HG02763 (cell line): ENCODE measurements around the gene NT5C.

ENCODE experiments used
- ATAC-seq: cut with Tn5 transposase; IDR thresholded peaks from one replicate; pipeline ENCODE4 v1.9.1; 2021; ENCODE audit warnings: mild to moderate bottlenecking, moderate library complexity; ENCODE audit not compliant: unreplicated experiment

The NT5C gene

DNA sequence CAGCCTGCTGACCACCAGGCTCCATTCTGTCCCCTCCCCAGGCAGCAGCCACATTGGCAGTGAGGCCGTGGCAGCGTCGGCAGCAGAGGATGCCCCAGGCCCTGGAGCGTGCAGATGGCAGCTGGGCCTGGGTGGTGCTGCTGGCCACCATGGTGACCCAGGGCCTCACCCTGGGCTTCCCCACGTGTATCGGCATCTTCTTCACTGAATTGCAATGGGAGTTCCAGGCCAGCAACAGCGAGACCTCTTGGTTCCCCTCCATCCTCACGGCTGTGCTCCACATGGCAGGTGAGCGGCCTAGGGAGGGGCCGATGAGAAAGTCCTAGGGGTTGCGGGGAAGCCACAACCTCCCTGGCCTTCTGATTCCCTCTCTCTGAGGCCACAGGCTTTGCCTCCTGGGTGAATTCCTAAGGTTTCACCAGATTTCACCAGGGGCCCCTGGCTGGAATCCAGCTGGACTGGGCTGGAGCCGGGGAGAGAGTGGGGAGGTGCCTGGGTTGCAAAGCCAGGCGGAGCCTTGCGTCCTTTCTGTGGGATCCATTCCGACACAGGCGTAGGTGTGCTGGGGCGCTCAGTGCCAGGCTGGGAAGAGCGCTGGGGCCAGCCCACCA, 37.9 kb downstream of the NT5C start:
- ATAC-seq, result no peak

DNA sequence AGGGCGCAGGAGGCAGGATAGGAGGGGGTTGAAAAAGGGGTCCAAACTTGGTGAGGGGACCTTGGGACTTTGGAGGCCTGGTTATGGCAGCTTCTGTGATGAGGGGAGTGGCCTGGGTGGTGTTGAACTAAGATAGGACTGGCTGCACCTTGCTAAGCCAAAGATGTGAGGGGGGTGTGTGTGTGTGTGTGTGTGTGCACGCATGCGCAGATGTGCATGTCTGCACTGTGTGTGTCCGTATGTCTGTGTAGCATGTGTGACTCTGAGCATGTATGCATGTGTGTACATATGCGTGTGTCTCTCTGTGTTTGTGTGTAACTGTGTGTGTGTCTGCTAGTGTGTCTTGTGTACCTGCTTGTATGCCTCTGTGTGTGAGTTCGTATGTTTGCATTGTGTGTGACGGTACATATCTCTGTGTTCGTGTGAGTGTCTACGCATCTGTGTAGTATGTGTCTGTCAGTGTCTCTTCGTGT, 39.7 kb downstream of the NT5C start:
- no peak for ATAC-seq

DNA sequence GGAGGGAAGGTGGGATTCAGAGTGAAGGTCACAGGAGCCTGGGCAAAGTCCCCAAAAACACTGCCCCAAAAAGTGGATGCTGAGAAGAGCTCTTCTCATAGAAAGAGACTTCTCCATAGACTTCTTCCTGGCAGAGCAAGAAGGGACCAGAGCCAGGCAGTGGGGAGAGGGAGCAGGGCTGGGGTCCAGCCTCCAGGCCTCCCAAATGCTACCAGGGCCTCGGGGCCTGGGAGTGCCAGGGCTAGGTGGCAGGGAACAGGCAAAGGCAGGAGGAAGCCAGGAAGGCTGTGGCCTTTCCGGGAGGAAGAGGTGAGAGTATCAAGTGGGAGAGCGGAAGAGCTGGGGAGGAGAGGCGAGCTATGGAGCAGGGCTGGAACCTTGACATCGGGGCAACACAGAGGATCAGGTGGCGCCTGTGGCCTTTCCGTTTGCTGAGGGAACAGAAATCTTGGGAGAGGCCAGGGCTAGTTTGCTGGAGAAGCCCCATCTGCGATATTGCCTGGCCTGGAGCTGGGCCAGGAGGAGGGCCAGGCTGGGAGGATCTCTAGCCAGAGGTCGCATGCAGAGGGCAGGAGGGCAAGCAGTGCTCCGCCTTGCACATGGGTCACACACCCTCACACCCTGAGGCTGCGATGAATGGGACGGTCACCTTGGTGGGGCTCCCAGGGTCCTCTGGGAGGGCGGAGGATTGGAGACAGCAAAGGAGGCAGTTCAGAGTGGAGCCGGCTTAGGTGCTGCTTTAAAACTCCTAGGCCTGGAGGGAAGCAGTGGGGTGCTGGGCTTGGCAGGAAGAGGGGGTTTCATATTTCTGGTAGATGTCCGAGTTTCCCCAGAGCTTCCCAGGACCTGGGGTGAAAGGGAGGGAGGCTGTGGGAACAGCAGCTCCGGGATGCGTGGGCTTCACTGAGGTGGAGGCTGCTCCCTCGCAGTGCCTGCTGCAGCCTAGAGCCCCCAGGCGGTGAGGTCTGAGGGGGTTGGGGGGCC, 40.4 kb downstream of the NT5C start:
- no peak for ATAC-seq

DNA sequence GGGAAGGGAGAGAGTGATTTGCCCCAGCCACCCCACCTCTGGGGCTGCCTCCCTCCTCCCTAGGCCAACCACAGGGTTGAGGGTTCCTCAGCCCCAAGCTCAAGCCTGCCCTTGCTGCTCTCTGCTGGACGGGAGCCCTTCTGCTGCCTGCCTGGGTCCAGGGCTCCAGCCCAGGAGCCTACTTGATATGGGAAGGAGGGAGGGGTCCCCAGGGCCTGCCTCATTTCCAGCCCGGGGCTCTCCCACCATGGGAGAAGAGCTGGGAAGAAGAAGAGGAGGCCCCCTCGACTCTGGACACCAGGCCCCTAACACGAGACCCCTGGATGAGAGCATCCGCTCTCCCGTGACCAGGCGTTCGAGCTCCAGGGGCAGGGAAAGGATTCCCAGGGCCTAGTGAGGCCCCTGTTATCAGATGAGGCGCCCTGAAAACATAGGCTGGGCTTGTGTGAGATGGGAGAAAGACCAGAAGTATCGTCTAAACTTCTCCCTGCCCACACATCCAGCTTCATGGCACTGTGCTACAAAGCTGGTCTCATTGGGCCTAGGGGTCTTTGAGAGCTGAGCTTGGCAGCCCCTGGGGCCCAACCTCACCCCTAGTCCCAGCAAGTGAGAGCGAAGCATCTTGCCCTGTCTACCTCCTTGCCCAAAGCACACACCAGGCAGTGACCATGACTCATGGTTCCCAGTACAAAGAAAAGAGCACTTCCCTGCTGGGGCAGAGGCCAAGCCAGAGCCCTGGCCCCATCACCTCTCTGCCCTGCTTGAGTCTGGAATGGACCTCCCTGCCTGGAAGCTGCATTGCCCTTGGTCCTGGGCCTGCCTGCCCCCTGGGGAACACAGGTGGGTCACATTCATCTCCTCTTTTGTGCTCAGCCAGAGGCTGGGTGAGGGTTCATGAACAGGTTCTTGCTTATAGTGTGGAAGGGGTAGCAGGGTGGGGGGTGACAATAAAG, 42.8 kb downstream of the NT5C start:
- ATAC-seq, result no peak

DNA sequence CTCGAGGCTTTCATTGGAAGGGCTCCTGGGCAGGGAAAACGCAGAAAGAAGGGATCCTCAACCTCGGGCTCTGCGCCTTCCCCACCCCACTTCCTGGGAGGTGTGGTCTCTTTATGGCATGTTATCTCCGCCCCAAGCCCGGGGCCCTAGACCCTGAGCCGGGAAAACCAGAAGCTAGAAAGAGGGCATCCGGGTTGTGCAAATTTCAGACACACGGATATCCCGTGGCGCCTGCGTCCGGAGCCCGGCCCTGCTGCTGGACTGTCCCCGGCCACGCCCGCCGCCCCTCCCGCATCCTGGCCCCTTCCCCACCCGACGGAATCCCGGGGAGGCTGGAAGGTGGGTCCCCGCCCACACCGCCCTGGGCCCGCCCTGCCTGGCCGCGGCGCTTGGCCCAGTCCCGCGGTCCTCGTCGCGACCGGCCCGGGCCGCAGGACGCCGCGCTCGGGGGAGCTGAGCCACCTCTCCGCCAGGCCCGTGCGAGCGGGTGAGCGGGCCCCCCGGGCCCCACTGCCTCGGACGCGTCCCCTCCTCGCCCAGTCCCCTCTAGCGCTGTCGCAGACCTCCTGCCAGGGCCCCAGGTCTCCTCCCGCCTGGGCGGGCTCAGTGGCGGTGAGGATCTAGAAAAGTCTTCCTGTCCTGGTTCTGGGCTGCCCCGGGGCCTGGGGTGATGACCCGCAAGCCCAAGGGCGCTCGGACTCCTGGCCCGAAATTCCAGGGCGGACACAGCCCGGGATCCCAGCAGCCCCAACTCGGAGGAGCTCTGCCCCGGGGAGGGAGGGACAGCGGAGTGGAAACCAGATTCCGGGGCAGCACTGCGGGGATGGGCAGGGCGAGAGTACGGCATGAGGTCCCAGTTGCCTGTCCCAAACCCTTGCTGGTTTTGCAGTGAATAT, 43.7 kb downstream of the NT5C start, which contains the start of gene SLC16A5:
Gene SLC16A5, plus strand, starts transcription at position 397 of the 896 bp plus-strand sequence. CDS start 5,683 bp downstream, outside the sequence.
- ATAC-seq, result peak; percentile 55

DNA sequence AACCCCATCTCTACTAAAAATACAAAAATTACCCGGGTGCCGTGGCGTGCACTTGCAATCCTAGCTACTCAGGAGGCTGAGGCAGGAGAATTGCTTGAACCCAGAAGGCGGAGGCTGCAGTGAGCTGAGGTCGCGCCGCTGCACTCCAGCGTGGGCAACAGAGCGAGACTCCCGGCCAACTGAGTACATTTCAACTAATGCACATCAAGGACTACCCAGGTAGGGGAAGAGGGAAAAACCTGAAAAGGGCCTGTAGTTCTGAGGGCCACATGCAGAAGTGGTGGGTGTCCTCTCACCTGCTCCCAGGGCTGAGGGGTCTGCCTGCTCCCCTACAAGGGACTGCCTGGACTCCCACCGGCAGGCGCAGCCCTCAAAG, 44.4 kb downstream of the NT5C start:
- no peak for ATAC-seq

DNA sequence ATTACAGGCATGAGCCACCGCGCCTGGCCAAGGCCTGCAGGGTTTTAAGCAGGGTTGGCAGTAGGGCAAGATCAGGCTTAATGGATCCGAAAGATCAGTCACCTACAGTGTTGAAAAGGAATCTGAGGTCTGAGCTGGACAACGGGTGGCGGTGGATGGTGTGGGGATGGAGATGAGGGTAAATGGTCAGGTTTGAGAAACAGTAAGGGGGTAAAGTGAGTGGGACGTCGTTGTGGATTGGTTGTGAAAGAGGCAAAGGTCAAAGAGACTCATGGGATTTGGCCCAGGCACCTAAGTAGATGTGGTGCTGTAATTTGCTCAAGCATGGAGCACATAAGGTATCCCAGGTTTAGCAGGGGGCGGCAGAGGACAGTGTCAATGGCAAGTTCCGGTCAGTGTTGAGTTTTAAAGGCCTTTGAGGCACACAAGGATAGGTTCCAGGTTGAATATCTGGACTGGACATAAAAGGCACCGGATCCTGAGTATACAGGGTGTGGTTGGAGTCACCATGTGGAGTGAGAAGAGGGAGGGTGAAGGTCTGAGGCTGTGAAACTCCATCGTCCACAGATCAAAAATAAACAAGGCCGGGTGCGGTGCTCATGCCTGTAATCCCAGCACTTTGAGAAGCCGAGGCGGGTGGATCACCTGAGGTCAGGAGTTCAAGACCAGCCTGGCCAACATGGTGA, 44.9 kb downstream of the NT5C start:
- no peak for ATAC-seq

DNA sequence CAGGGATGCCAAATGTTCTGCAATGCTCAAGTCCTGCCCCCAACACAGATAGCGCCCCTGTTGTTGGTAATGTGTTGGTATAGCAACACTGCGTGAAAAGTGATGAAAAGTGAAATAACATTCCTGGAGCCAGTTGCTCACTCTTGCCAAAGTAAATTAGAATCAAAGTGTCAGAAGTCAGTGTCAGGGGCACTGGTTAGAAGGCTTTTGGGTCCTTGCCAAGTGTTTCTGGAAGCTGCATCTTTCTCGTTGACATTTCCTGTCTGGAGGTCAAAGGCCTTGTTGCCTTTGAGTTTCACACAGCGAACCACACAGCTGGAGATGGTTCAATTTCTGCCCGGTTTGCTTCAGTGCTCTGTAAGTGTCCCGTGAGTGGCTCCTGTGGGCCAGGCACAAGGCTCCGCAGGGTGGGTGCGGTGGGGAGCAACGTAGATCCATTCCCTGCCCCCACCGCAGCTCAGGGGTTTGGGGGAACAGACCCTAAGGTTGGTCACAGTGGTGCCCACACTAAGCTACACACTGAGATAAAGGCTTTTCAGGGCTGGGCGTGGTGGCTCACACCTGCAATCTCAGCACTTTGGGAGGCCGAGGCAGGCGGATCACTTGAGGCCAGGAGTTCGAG, 47.4 kb downstream of the NT5C start:
- no peak for ATAC-seq

DNA sequence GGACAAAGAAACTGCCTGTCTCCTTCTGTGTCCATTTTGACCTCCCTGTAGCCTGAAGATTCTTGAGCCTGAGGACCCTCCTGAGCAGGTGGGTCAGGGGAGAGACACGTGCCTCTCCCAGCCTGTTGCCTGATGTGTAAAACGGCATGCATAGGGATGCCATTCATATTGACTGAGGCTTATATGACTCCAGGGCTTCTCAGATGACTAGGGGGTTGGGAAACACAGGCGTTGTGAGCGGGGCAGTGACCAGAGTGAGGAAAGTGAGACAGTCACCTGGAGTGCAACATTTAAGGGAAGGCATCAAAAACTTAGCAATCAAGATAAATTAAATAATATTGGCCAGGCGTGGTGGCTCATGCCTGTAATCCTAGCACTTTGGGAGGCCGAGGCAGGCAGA, 48.9 kb downstream of the NT5C start:
- no peak for ATAC-seq

DNA sequence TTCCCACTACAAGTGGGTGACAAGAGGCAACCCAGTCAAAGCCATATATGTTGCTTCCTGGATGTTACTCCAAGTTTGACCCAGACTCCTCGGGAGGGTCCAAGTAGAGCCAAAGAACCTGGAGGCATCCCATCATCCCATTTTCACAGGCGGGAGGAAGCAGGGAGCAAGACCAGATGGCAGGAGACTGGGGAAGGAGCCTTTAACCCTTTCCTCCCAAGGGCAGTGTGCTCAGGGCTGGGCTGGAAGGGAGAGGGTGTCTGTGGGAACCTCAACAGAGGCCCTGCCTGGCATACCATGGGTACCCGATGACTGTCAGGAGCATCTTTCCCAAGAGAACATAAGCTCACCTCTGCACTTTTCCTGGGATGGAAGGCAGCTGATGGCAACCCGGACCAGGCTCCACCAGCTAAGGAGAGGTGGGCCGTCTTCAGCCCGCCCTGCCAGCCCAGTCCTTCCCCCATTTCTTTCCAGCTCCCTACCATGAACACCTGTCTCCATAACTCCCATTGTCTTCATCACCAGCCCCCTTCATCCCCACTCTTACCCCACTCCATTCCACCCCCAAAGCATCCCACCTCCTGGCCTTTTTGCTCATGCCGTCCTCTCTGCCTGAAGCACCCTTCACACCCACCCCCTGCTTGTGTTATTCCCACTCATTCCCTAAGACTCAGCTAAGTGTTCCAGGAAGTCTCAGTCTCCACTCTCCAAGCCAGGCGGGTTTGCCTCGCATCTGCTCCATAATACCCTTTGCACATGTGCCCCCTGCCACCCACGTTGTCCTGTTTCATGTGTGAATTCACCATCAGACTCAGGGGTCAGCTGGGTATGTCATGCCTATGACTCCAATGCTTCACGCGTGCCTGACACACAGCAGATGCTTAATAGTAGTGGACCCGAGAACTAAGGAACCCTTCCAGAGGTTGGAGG, 49.7 kb downstream of the NT5C start:
- no peak for ATAC-seq
